ENCODE results near the gene PAK3.

PAK3 gene

GRCh38 chrX:111131572-111131971, 35.6 kb downstream of the PAK3 start:
- DNase-seq (ENCODE audit: low read depth) = no peak

GRCh38 chrX:111133389-111133788, 37.4 kb downstream of the PAK3 start:
- no peak for DNase-seq (ENCODE audit: low read depth)

- DNase-seq (ENCODE audit: low read depth) = no peak
Measured at GRCh38 chrX:111145878-111146277, 49.9 kb downstream of the PAK3 start.

- DNase-seq (ENCODE audit: low read depth) = no peak
Measured at GRCh38 chrX:111151764-111152163, 55.8 kb downstream of the PAK3 start.

- DNase-seq (ENCODE audit: low read depth) = no peak
Measured at GRCh38 chrX:111159232-111159631, 63.2 kb downstream of the PAK3 start.

- DNase-seq (ENCODE audit: low read depth) = no peak
Measured at GRCh38 chrX:111164728-111165127, 68.7 kb downstream of the PAK3 start.

GRCh38 chrX:111165902-111166301, 69.9 kb downstream of the PAK3 start:
- DNase-seq (ENCODE audit: low read depth) = no peak

GRCh38 chrX:111167334-111167733, 71.3 kb downstream of the PAK3 start:
- DNase-seq (ENCODE audit: low read depth) = no peak

GRCh38 chrX:111168314-111168713, 72.3 kb downstream of the PAK3 start:
- no peak for DNase-seq (ENCODE audit: low read depth)

GRCh38 chrX:111169141-111169540, 73.2 kb downstream of the PAK3 start:
- no peak for DNase-seq (ENCODE audit: low read depth)

GRCh38 chrX:111170017-111170416, 74.0 kb downstream of the PAK3 start:
- DNase-seq (ENCODE audit: low read depth) = no peak

- DNase-seq (ENCODE audit: low read depth) = no peak
Measured at GRCh38 chrX:111180750-111181240, 84.8 kb downstream of the PAK3 start.

GRCh38 chrX:111181951-111182350, 86.0 kb downstream of the PAK3 start:
- DNase-seq (ENCODE audit: low read depth) = no peak

- no peak for DNase-seq (ENCODE audit: low read depth)
Measured at GRCh38 chrX:111182997-111183396, 87.0 kb downstream of the PAK3 start.

- no peak for DNase-seq (ENCODE audit: low read depth)
Measured at GRCh38 chrX:111191598-111191997, 95.6 kb downstream of the PAK3 start.

- DNase-seq (ENCODE audit: low read depth) = no peak
Measured at GRCh38 chrX:111199505-111199904, 103.5 kb downstream of the PAK3 start.

GRCh38 chrX:111200327-111200726, 104.3 kb downstream of the PAK3 start:
- DNase-seq (ENCODE audit: low read depth) = no peak

- DNase-seq (ENCODE audit: low read depth) = no peak
Measured at GRCh38 chrX:111207851-111208250, 111.9 kb downstream of the PAK3 start.

- DNase-seq (ENCODE audit: low read depth) = no peak
Measured at GRCh38 chrX:111216293-111216801, 120.4 kb downstream of the PAK3 start.

- no peak for DNase-seq (ENCODE audit: low read depth)
Measured at GRCh38 chrX:111244235-111244750, 148.3 kb downstream of the PAK3 start.

GRCh38 chrX:111254896-111255693, 159.1 kb downstream of the PAK3 start:
- no peak for DNase-seq (ENCODE audit: low read depth)

- DNase-seq (ENCODE audit: low read depth) = no peak
Measured at GRCh38 chrX:111257733-111258132, 161.7 kb downstream of the PAK3 start.

- no peak for DNase-seq (ENCODE audit: low read depth)
Measured at GRCh38 chrX:111259559-111259958, 163.6 kb downstream of the PAK3 start.

GRCh38 chrX:111260451-111260850, 164.5 kb downstream of the PAK3 start:
- no peak for DNase-seq (ENCODE audit: low read depth)
